Mesodermal cell (in vitro differentiated cells): ENCODE results near the gene PNPLA3.

Experiments
- H3K27ac ChIP-seq: 2 replicates; pipeline ENCODE4 v1.7.0; 2013; ENCODE audit warnings: mild to moderate bottlenecking, low read depth, low read length, moderate library complexity; ENCODE audit not compliant: severe bottlenecking
- H3K36me3 ChIP-seq: 2 replicates; pipeline ENCODE4 v1.7.1; 2013; ENCODE audit warnings: mild to moderate bottlenecking, low read length, moderate library complexity; ENCODE audit not compliant: control insufficient read depth, insufficient read depth
- H3K4me1 ChIP-seq: one replicate; pipeline ENCODE4 v1.7.1; 2013; ENCODE audit warnings: mild to moderate bottlenecking, low read length; ENCODE audit not compliant: insufficient read depth, control insufficient read depth, poor library complexity, severe bottlenecking
- H3K4me3 ChIP-seq: 2 replicates; pipeline ENCODE4 v1.7.0; 2013; ENCODE audit warnings: low read length, control low read depth, mild to moderate bottlenecking; ENCODE audit not compliant: insufficient read depth, poor library complexity, severe bottlenecking; ENCODE audit errors: extremely low read depth
- H3K9me3 ChIP-seq: 2 replicates; pipeline ENCODE4 v1.7.1; 2013; ENCODE audit warnings: mild to moderate bottlenecking, low read length, moderate library complexity; ENCODE audit not compliant: control insufficient read depth
- WGBS, 2 experiments: methylation state at CpG; one replicate each; pipeline ENCODE4 v1.1.5; 2013; ENCODE audit warnings: missing lambda C conversion rate in 2 of 2; ENCODE audit not compliant: insufficient coverage in 2 of 2; 5-methylcytosine and 5-hydroxymethylcytosine counted together

The PNPLA3 gene

DNA sequence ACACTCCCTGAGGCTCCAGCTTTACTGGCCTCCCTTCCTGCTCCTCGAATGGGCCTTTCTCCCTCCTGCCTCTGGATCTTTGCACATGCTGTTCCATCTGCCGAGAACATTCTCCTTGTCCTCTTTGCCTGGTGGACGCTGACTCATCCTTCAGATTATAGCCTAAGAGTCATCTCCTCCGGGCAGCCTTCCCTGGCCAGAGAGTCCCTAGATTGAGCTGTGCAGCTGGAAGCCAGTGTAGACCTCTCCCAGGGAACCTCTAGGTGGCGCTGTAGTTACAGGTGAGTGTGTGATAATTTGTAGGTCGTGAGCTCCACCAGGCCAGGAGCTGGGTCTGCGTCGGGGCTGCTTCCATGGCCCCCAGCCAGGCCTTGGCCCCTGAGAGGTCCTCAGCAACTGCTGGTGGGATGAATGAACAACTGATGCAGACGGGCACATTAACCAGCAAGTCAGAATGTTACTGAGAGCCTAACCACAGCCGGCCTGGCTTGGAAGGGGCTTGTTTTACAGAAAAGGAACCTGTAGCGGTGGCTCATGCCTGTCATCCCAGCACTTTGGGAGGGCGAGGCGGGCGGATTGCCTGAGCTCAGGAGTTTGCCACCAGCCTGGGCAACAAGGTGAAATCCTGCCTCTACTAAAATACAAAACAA, 40.5 kb upstream of the PNPLA3 start:
- H3K27ac ChIP-seq = no peak overlapping the region
- no peaks in the 10 kb centered on the region for H3K36me3 ChIP-seq
- no peaks in the 10 kb centered on the region for H3K4me1 ChIP-seq
- H3K9me3 ChIP-seq = no peaks in the 10 kb centered on the region
- no peak overlapping the region for H3K4me3 ChIP-seq
- WGBS, 2 experiments = 38 to 42% methylated on average over 9 to 12 of the region's 14 CpGs

- H3K9me3 ChIP-seq = no peaks in the 10 kb centered on the region
Observed at GRCh38 chr22:43883719-43884415, 39.7 kb upstream of the PNPLA3 start.

GRCh38 chr22:43884600-43885318, 38.8 kb upstream of the PNPLA3 start:
- H3K36me3 ChIP-seq = no peaks in the 10 kb centered on the region
- H3K27ac ChIP-seq = no peak overlapping the region
- no peak overlapping the region for H3K4me3 ChIP-seq
- H3K9me3 ChIP-seq = no peaks in the 10 kb centered on the region
- H3K4me1 ChIP-seq = no peaks in the 10 kb centered on the region
- WGBS, 2 experiments = 36 to 48% methylated on average over 11 to 15 of the region's 18 CpGs

More at GRCh38 chr22:43883719-43884415, 39.7 kb upstream of the PNPLA3 start:
- 94% methylated on average over 11 to 16 of the region's 17 CpGs for WGBS, 2 experiments
- Histone ChIP-seq H3K27ac (no peak overlapping the region), H3K4me3 (no peak overlapping the region), H3K36me3 (no peaks in the 10 kb centered on the region), H3K4me1 (no peaks in the 10 kb centered on the region)

- 59 to 68% methylated on average over 6 of the region's 7 CpGs for WGBS, 2 experiments
- H3K9me3 ChIP-seq = no peaks in the 10 kb centered on the region
Observed at GRCh38 chr22:43885319-43885671, 38.3 kb upstream of the PNPLA3 start.

DNA sequence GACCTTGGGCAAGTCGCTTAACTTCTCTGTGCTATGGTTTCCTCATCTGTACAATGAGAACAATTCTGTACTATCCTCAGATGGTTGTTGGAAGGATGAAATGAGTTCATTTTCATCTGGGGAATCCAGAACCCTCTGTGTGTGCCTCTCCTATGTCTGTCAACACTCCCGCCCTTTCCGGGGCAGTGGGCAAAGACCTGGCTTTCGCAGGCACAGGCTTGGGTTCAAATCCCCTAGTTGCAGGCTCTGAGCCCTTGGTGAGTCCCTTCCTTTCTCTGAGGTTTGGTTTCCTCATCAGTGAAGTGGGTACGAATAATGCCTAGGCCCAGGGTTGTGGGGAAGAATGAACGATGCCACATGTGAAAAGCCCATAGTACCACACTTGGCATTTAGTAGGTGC, 37.8 kb upstream of the PNPLA3 start:
- 89 to 96% methylated on average over 3 to 5 of the region's 6 CpGs for WGBS, 2 experiments
- Histone ChIP-seq H3K4me1 (no peaks in the 10 kb centered on the region), H3K27ac (no peak overlapping the region)

More at GRCh38 chr22:43885319-43885671, 38.3 kb upstream of the PNPLA3 start:
- Histone ChIP-seq H3K4me1 (no peaks in the 10 kb centered on the region), H3K27ac (no peak overlapping the region), H3K4me3 (no peak overlapping the region), H3K36me3 (no peaks in the 10 kb centered on the region)

GRCh38 chr22:43886231-43886630, 37.4 kb upstream of the PNPLA3 start:
- H3K4me1 ChIP-seq = peaks cover 3% of the 10 kb centered on the region
- H3K27ac ChIP-seq = no peak overlapping the region
- WGBS, 2 experiments = 88 to 97% methylated on average over 4 of the region's 8 CpGs
- no peaks in the 10 kb centered on the region for H3K9me3 ChIP-seq
- H3K36me3 ChIP-seq = no peaks in the 10 kb centered on the region
- H3K4me3 ChIP-seq = no peak overlapping the region

More for the DNA sequence above, 37.8 kb upstream of the PNPLA3 start:
- Histone ChIP-seq H3K36me3 (no peaks in the 10 kb centered on the region), H3K4me3 (no peak overlapping the region), H3K9me3 (no peaks in the 10 kb centered on the region)

GRCh38 chr22:43887391-43887790, 36.2 kb upstream of the PNPLA3 start:
- H3K4me3 ChIP-seq = no peak overlapping the region
- H3K27ac ChIP-seq = no peak overlapping the region
- WGBS, 2 experiments = 86 to 95% methylated on average over 3 to 4 of the region's 4 CpGs
- no peaks in the 10 kb centered on the region for H3K36me3 ChIP-seq
- no peaks in the 10 kb centered on the region for H3K9me3 ChIP-seq
- peaks cover 7% of the 10 kb centered on the region for H3K4me1 ChIP-seq

- Histone ChIP-seq H3K36me3 (no peaks in the 10 kb centered on the region), H3K4me1 (peaks cover 7% of the 10 kb centered on the region), H3K4me3 (no peak overlapping the region), H3K27ac (no peak overlapping the region), H3K9me3 (no peaks in the 10 kb centered on the region)
- 83 to 100% methylated on average over 3 of the region's 4 CpGs for WGBS, 2 experiments
Observed at GRCh38 chr22:43888740-43889139, 34.9 kb upstream of the PNPLA3 start.

GRCh38 chr22:43889201-43889859, 34.3 kb upstream of the PNPLA3 start:
- H3K27ac ChIP-seq = no peak overlapping the region
- no peak overlapping the region for H3K4me3 ChIP-seq
- 80 to 89% methylated on average over 6 to 11 of the region's 16 CpGs for WGBS, 2 experiments

DNA sequence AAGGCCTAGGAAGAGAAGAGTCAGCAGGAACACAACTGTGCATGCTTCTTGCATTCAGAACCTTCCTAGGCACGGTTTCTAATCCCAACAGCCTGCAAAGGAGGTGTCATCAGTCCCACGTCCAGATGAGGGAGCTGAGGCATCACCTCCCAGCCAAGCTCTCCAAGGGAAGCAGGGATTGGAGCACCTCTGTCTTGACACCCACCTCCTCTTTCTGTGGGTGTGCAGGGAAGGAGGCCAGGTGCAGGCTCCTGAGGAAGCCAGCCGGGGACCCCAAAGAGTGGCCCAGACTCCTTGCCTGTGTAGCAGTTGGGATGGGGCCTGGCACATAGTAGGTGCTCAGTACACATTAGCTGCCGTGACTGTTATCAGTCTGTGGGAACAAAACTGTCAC, 33.7 kb upstream of the PNPLA3 start:
- Histone ChIP-seq H3K4me1 (peaks cover 7% of the 10 kb centered on the region), H3K9me3 (no peaks in the 10 kb centered on the region), H3K36me3 (no peaks in the 10 kb centered on the region), H3K27ac (no peak overlapping the region), H3K4me3 (no peak overlapping the region)
- WGBS, 2 experiments = 74 to 77% methylated on average over 3 of the region's 4 CpGs

More at GRCh38 chr22:43889201-43889859, 34.3 kb upstream of the PNPLA3 start:
- Histone ChIP-seq H3K4me1 (peaks cover 7% of the 10 kb centered on the region), H3K9me3 (no peaks in the 10 kb centered on the region), H3K36me3 (no peaks in the 10 kb centered on the region)
